GM21367 (cell line): ENCODE measurements around the gene DOCK9.
"Not testable (repeated sequence)": the region's sequence is repeated elsewhere in the genome, so short reads cannot be mapped to it uniquely, and the experiment has no call there.

Experiments used
- ATAC-seq: cut with Tn5 transposase; IDR thresholded peaks from one replicate; pipeline ENCODE4 v1.9.1; 2021; ENCODE audit not compliant: unreplicated experiment

The DOCK9 gene

GRCh38 chr13:98780451-98780850 lies 197.4 kb downstream of the DOCK9 start:
- no peak for ATAC-seq

DNA sequence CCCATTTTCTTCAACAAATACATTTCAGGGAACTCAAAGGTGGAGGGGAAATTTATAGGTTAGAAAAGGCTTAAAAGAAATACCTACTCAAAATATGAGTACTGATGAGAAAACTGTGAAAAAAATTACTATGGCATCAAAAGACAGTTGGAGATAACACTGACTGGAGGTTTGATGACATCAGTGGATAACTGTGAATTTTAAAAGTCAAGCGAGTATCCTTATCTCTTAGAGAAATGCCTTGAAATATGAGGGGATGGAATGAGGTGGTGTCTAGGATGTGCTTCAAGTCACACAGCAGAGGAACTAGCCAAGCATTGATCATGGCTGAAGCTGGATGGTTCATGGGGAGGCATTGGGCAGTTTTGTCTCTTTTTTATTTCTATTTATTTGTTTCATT lies 198.2 kb downstream of the DOCK9 start:
- ATAC-seq, result no peak

GRCh38 chr13:98778749-98779148 lies 199.1 kb downstream of the DOCK9 start:
- ATAC-seq, result no peak

DNA sequence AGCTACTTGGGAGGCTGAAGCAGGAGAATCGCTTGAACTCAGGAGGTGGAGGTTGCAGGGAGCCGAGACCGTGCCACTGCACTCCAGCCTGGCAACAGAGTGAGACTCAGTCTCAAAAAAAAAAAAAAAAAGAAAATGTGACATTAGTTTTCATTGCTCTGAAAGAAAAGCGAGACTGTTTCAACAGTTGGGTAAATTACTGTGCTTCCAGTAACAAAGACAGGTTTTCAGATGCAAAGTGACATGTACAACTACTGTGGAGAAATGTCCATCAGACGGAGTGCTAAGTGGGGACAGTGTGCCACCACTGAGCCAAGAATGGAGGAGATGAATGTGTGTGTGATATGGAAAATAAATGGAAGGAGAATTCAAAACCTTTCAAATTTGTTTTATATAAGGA lies 201.2 kb downstream of the DOCK9 start:
- ATAC-seq, result no peak

GRCh38 chr13:98775844-98776598 lies 201.8 kb downstream of the DOCK9 start:
- no peak for ATAC-seq

DNA sequence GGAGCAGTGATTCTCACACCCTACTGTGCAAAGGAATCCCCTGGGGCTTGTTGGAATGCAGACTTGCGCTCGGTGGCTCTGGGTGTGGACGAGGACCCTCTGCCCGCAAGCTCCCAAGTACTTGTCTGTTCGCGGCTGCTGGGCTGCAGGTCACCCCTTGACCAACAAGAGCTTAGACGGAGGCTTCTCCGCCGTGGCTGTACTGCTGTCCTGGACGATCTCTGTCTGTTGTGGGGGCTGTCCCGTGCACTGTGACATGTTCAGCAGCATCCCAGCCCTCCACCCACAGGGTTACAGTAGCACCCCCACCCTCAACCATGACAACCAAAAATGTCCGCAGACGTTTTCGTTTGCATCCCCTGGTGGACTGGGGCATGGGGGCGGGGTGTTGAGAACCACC lies 202.5 kb downstream of the DOCK9 start:
- no peak for ATAC-seq

DNA sequence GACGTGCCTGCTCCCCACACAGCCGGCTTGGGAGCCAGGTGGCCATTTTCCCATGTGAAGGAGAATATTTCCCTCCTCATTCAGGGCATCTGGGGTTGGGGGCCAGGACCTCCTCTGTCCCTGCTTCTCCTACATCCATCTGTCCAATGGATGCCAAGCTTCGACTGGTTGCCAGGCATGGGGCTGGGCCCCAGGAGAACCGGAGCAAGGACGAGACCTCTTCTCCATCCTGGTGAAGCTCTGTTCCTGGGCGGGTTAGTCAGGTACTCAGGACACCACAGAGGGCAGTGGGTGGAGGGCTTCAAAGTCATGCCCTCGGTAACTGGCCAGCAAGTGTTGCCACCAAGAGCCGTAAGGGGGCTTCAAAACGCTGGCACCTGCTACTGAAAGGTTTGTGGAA lies 203.1 kb downstream of the DOCK9 start:
- ATAC-seq, result no peak

DNA sequence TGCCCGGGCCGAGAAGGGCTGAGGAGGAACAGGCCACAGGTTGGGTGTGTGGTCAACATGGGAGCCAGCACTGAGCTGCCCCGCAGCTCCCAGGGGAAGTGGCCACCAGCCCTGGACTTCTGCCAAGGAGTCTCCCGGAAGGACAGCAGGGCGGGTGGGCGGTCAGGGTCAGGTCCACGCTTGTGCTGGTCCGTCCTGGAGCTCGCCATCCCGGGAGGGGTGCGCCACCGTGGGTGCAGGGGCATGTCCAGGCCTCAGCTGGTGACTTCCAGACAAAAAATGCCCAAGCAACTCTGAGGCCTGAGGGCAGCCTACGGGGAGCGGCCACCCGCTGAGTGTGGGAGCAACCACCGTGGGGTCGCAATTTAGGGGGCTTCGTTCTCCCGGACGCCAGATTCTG lies 203.9 kb downstream of the DOCK9 start:
- ATAC-seq, result no peak

DNA sequence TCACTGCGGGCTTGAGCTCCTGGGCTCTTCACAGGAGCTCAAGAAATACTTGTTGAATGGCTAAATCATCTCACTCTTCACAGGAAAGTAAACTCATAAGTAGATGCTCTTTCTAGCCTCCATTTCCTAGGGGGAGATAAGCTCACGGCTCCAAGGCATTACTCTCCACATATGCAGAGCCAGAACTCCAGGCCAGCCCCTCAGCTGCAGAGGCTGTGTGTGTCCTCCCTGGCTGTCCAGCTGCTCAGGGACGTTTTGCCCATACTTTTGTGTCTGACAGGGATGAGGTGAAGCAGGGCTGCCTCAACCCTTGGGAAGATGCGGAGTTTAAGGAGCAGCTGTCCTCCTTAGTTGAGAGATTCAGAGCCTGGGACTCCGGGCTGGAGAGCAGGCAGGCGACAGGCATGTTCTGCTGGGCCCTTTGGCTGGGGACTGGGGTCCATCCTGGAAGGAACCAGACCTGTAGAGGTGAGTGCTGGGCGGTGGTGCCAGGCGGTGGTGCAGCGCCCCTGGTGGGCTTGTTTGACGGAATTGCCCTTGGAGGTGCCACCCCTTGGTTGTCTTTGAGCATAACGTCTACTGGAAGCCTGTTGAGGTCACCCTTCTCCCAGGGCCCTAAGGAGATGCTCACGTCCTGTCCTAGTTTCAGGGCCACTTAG lies 204.9 kb downstream of the DOCK9 start:
- ATAC-seq, result no peak

DNA sequence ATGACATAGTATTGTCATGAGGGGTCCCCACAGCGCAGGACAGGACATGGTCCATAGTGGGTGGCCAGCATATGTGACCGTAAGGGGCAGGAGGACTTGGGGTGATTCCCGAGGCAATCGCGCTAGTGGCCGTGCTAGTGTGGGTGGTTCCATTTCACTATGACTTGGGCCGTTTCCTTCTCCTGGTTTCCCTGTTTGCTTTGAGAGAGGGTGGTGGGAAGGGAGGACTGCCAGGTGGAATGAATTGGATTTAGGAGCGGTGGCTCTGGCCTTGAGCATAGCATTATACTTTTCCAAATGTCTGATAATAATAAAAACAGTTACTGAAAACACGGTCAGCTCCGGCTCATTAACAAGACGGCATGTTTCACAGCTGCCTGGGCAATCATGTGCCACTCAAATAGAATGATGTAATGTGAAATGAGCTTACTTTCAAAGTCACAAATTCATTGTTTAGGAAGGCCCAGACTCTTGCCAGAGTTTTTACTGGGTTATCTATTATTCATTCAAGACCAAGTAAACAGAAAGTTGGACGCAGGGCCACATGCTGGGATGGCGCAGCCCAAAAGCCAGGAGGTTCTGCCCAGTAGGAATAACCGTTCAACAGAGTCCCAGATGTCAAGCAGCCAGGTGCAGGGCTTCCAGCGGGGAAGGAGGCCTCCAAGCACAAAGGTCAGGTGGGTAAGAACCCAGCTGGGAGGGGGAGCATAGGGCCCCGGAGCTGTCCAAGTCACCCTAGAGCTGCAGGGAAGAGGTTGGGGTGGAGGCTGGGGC lies 205.8 kb downstream of the DOCK9 start:
- ATAC-seq, result no peak

- ATAC-seq, result no peak
Observed at GRCh38 chr13:98769736-98770135, 208.1 kb downstream of the DOCK9 start.

DNA sequence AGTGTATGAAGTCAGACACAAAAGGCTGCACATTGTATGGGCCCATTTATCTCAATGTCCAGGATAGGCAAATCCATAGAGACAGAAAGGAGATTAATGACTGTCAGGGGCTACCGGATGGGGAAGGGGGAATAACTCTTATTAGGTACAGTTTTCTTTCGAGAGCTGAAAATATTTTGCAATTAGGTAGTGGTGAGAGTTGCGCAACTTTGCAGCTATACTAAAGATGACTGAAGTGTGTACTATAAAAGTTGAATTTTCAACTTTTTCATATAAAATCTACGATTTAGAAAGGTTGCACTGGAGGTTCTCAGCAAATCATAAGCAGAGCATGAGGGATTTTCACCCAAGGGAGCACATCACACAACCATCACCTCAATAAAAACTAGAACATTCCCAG lies 209.3 kb downstream of the DOCK9 start:
- ATAC-seq, result no peak

DNA sequence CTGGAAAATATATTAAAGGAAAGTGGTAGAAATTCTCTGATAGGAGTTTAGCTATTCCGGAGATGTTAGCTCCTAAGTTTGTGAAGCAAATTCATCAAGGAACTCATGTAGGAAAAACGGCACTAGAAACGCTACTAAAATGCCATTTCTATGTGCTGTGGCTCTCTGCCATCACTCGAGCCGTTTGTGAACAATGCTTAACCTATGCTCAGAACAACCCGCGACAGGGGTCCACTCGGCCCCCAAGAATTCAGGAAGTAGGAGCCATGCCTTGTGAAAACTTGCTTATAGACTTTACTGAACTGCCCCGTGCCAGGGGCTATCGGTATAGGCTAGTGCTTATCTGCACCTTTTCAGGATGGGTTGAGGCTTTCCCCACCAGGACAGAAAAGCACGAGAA lies 211.2 kb downstream of the DOCK9 start:
- ATAC-seq, result no peak

GRCh38 chr13:98765996-98766519 lies 211.8 kb downstream of the DOCK9 start:
- no peak for ATAC-seq

DNA sequence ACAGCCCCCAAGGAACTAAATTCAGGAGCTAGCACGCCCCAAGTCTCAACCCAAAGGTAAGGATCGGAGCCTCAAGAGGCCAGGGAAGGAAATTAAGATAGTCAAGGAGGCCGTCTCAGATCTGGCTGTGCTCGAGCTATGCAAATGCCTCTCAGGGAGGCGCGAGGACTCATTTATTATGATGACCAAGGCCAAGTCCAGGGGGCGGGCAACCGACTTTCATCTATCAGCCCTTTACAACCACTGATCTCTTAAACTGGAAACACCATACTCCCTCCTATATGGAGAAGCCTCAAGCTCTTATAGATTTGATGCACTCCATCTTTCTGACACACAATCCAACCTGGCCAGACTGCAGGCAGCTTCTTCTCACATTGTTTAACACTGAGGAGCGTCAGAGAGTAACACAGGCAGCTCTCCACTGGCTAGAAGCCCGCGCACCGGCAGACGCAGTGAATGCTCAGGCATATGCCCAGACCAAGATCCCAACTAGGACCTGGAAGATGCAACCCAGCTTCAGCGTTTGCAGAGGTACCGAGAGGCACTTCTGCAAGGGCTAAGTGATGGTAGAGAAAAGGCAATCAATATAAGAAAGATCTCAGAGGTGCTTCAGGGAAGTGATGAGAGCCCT lies 215.8 kb downstream of the DOCK9 start:
- ATAC-seq, result peak; percentile 27

GRCh38 chr13:98761126-98761985 lies 216.5 kb downstream of the DOCK9 start:
- ATAC-seq, result peak; percentile 58

DNA sequence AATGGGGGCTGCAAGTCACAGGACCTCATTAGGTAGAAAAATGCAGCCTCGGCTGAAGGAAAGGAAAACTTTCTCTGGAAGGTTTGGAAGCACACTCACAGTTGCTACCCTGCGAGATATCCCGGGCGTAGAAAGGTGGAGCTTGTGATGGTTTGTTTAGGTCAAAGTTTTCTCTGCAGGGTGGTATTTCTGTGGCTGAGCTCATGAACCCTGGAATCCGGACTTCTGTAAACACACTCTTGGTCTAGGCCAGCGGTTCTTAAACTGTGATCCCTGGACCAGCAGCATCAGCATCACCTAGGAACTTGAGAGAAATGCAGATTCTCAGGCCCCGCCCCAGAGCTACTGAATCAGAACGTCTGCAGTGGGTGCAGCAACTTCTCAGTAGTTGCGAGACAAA lies 222.1 kb downstream of the DOCK9 start:
- no peak for ATAC-seq

DNA sequence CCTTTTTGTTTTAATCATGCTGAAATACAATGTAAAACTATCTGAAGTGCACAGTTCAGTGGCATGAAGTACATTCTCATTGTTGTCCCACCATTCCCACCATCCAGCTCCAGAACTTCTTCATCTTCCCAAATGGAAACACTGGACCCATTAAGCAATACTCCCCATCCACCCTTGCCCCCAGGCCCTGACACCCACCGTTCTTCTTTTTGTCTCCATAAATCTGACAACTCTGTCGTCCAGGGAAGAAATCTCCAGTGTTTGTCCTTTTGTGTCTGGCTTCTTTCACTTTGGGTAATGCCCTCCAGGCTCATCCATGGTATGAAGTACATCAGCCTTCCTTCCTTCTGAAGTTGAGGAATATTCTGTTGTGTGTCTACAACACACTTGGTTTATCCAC lies 222.7 kb downstream of the DOCK9 start:
- ATAC-seq, result no peak

DNA sequence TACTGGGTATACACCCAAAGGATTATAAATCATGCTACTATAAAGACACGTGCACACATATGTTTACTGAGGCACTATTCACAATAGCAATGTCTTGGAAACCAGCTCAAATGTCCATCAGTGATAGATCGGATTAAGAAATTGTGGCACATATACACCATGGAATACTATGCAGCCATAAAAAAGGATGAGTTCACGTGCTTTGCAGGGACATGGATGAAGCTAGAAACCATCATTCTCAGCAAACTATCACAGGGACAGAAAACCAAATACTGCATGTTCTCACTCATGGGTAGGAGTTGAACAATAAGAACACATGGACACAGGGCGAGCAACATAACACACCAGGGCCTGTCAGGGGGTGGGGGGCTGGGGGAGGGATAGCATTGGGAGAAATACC lies 223.4 kb downstream of the DOCK9 start:
- not testable (repeated sequence) for ATAC-seq
